ENCODE measurements around the gene AMN.
"Not testable (repeated sequence)": the region's sequence is repeated elsewhere in the genome, so short reads cannot be mapped to it uniquely, and the experiment has no call there.

Gene AMN

GRCh38 chr14:102914474-102915291, 7.8 kb upstream of the AMN start:
- no peak for DNase-seq

DNA sequence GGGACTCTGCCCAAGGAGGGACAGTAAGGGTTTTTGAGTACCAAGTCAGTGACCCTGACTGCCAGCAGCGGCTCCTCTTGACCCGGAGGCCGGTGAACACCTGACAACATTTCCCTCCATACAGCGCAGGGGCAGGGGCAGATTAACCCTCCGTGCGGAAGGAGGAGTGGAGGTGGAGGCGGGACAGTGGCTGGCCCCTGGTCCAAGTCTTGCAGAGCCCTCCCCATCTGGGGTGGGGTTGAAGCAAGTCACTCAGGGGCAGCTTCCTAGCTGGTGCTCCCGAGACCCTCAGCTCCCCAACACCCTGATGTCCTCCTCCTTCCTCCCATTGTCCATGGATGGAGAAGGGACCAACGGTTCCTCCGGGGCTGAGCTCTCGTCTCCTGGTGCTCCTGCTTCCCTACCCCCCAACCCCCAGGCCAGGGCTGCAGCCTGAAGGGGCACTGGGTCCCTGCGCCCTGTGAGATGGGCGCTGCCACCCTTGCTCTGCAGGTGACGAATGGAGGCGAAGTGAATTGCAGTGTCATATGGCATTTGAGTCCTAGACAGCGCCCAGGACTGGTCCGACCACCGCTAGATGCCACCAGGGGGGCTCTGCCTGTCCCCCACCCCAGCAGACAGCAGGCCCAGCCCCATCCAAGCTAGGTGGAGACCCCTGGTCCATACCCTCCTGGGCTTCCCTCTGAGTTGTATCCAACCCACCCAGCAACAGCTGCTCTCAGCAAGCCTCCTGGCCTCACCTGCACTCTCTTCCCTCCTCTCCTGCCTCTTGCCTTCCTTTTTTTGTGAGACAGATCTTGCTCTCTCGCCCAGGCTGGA, 7.0 kb upstream of the AMN start:
- no peak for DNase-seq

- no peak for DNase-seq
These were observed 6.0 kb upstream of the AMN start for GRCh38 chr14:102916347-102917055.

- DNase-seq = no peak
These were observed 5.4 kb upstream of the AMN start for GRCh38 chr14:102917056-102917385.

GRCh38 chr14:102917469-102918211, 4.8 kb upstream of the AMN start:
- peak; percentile 59 for DNase-seq

DNA sequence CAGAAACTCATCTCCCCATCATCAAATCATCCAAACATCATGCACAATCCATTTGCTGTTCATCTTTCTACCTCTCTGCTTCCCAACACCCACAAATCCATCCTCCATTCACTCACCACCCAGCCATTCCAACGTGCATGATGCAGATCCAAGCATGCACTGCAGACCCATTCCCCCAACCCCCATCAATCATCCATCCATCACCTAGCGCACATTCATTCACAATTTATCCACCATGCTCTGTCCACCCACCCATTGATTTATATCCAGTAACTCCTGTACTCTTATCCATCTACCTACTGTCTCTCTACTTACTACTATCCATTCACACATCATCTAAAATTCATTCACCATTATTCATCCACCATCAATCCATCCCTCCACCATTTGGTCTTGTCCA, 4.0 kb upstream of the AMN start:
- DNase-seq = no peak

DNA sequence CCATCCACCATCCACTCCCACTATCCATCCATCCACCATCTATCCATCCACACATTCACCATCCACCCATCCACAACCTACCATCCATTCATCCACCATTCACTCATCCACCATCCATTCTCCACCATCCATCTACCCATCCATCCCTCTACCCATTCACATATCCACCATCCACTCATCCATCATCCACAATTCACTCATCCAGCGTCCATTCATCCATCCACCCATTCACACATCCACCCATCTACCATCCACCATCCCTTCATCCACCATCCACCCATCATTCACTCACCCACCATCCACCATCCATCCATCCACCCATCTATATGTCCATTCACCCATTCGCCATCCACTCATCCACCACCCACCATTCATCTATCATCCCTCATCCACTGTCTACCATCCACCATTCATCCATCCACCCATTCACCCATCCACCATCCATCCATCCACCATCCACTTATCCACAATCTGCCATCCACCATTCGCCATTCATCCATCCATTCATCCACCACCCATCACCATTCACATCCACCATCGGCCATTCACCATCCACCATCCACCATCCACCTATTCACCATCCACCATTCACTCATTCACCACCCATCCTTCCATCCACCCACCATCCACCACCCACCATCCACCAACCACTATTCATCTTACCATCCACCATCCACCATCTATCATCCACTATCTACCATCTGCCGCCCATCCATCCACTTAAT, 2.0 kb upstream of the AMN start:
- no peak for DNase-seq

DNA sequence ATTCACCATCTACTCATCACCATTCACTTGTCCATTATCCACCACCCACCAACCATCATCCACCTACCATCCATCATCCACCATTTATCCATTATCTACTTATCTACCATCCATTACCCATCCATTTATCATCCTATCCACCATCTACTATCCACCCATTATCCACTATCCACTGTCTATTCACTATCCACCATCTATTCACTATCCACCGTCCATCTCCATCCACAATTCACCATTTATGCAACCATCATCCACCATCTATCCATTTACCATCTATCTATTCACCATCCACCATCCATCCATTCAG, 1.5 kb upstream of the AMN start:
- DNase-seq = no peak

DNA sequence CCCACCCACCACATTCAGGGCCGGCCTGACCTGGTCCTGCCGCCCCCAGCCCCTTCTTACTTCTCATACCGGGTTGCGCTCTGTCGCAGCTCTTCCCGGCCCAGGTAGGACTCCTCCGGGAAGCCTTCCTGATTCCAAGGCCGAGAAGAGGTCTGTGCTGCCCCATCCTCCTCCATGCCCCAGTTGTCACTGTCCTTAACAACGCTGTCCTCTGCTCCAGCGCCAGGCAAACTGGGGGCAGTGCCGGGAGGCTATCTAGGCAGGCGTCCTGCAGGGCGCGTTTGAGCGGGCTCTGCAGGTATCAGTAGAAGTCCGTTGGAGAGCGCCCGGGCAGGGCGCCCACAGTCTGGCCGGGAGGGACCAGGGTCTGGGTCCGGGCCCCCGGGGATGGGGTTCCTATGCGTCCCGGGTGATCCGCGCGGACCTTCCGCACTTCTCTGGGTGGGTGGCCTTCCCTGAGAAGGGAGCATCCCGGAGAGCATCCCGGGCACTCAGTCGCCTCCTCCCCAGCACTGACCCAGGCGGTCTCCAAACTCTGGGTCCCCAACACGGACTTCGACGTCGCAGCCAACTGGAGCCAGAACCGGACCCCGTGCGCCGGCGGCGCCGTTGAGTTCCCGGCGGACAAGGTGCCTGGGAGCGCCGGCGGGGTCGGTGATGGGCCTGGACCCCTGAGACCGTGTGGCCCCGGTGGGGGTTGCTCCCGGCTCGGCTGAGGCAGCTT, 900 bp downstream of the AMN start:
- no peak for DNase-seq

GRCh38 chr14:102923925-102924486, 1.5 kb downstream of the AMN start:
- no peak for DNase-seq

GRCh38 chr14:102924632-102925588, 2.4 kb downstream of the AMN start:
- no peak for DNase-seq

GRCh38 chr14:102925646-102926045, 3.2 kb downstream of the AMN start:
- no peak for DNase-seq

DNA sequence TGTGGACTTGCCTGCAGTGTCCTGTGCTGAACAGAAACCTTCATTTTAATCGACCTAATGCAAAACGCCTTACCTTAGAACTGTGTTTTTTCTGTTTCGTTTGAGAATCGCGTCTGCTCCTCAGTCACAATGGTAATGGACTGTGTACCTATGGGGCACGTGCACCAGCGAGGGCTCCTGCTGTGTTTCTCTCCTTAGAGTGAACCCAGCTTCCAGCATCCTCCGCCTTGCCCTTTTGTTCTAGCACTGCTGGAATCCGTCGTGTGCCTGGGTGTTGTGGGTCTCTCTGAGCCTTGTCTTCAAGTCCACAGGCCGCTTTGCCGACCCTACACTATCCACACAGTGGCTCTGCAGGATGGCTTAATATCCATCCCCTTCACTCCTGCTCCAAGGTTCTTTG, 3.6 kb downstream of the AMN start:
- no peak for DNase-seq

DNA sequence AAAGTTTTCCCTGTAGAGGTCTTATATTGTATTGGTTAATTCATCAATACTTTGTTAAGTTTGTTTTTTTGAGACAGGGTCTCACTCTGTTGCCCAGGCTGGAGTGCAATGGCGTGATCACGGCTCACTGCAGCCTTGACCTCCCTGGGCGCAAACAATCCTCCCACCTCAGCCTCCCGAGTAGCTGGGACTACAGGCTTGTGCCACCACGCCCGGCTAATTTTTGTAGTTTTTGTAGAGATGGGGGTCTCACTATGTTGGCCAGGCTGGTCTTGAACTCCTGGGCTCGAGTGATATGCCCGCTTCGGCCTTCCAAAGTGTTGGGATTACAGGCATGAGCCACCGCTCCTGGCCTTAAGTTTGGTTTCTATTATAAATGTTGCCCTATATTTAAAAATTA, 4.4 kb downstream of the AMN start:
- not testable (repeated sequence) for DNase-seq

DNA sequence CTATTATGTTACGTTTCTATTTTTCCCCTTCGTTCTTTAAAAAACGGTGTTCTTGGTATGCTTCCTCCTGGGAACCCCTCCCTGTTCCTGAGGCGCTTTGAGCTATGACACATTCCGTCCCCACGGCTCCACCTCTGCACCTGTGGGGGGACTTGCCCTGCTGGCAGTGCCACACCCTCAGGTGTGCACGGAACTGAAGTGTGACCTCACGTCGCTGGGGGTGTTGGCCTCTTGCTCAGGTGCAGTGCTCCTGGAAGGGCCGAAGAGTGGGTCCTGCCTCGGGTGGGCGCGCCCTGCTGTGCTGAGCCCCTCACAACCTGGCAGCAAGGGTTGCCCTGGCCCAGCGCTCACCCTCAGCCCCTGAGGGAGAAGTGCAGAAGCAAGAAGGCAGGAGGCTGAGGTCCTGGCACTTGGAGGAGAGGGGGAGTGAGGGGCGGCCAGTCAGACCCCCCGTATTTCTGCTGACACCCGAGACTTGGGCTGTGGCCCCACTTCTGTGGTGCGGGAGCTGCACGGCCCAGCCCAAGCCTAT, 4.9 kb downstream of the AMN start:
- no peak for DNase-seq

- DNase-seq = no peak
These were observed 5.5 kb downstream of the AMN start for GRCh38 chr14:102927878-102928411.

GRCh38 chr14:102928412-102929240, 6.2 kb downstream of the AMN start:
- DNase-seq = peak; percentile 71

GRCh38 chr14:102929241-102930137, 7.0 kb downstream of the AMN start:
- DNase-seq = no peak
